ENCODE measurements around the gene CHST14. TPM values are rescaled to one million over a fixed set of nuclear protein-coding genes. Genes with fewer than 3 reads are reported as not detected.
A peak's percentile ranks its signal among the peaks of the same experiment; 100 is the strongest.

The CHST14 gene
- polyA plus RNA-seq, 1 of the 3 experiments (the other 2 are of a cell fraction), result 43.2 TPM

- DNase-seq, result no peak
- CTCF ChIA-PET, result interaction anchor here (0.8 to 1.9 kb wide), 3 partner anchors 12 to 112 kb away, joined by 3 to 5 read pairs (median 3); partner anchors contain the start of gene CHST14
Measured at GRCh38 chr15:40449275-40449674, 21.5 kb upstream of the CHST14 start.

GRCh38 chr15:40450047-40450446, 20.7 kb upstream of the CHST14 start:
- H3K27ac ChIP-seq (ENCODE audit: low read depth in 2 of 2, low read length in 1 of 2), result no peak overlapping the region
- peaks cover 77% of the 10 kb centered on the region for H4K20me1 ChIP-seq (ENCODE audit: insufficient read depth)
- H3K9me3 ChIP-seq, result no peaks in the 10 kb centered on the region
- no peak overlapping the region for H3K9ac ChIP-seq
- peaks cover 91% of the 10 kb centered on the region for H3K79me2 ChIP-seq (ENCODE audit: insufficient read depth)
- CTCF ChIA-PET, result interaction anchor here (0.6 to 2.0 kb wide), 7 partner anchors 7 to 111 kb away, joined by 3 to 6 read pairs (median 4); partner anchors contain the start of gene CHST14
- POLR2A ChIA-PET, result interaction anchor here (0.8 kb wide), 1 partner anchor 9 kb away, joined by 3 read pairs; the partner anchor contains the start of gene BAHD1
- TF ChIP-seq RCOR1 (IDR thresholded peaks at IDR 0.05; ENCODE audit: low read length), result no peak
- no peak for TF ChIP-seq FOXM1 (IDR thresholded peaks at IDR 0.05; ENCODE audit: low read depth)
- no peak for TF ChIP-seq SMC3 (IDR thresholded peaks at IDR 0.05; ENCODE audit: low read depth, low read length)
- no peaks in the 10 kb centered on the region for H3K27me3 ChIP-seq (ENCODE audit: insufficient read depth)
- no peaks in the 10 kb centered on the region for H3K36me3 ChIP-seq (replicated peaks in 1 of 2; ENCODE audit: control insufficient read depth in 1 of 2, insufficient read depth in 2 of 2, low read length in 1 of 2)
- no peak for DNase-seq
- no peak overlapping the region for H3K4me2 ChIP-seq
- no peak overlapping the region for H2AFZ ChIP-seq (ENCODE audit: low read depth)
- H3K4me3 ChIP-seq (ENCODE audit: low read depth in 2 of 2, low read length in 1 of 2), result no peak overlapping the region
- no peaks in the 10 kb centered on the region for H3F3A ChIP-seq (replicated peaks; ENCODE audit: insufficient read depth)
- peaks cover 12 to 15% of the 10 kb centered on the region in 2 experiments; a peak in 3 of 4 replicates for H3K4me1 ChIP-seq (ENCODE audit: control insufficient read depth in 1 of 2, insufficient read depth in 2 of 2, low read depth in 1 of 2, low read length in 1 of 2)
- no peaks in the 10 kb centered on the region for H3K9me2 ChIP-seq
- WGBS (ENCODE audit: low lambda C conversion rate), result 100% methylated on average over 1 of the region's 2 CpGs

More at GRCh38 chr15:40449275-40449674, 21.5 kb upstream of the CHST14 start:
- no peak overlapping the region for H3K4me3 ChIP-seq (ENCODE audit: low read depth in 2 of 2, low read length in 1 of 2)
- no peaks in the 10 kb centered on the region for H3K9me2 ChIP-seq
- H3K9ac ChIP-seq, result no peak overlapping the region
- H3K27me3 ChIP-seq (ENCODE audit: insufficient read depth), result no peaks in the 10 kb centered on the region
- TF ChIP-seq FOSL2 (IDR thresholded peaks at IDR 0.05; ENCODE audit: borderline replicate concordance, low read depth) (peak; percentile 56; the same call in 1 of the 2 replicates), YY1 (IDR thresholded peaks at IDR 0.05; ENCODE audit: low read depth) (no peak), JUND (IDR thresholded peaks at IDR 0.05) (peak; percentile 23; the same call in 1 of the 2 replicates), TEAD4 (IDR thresholded peaks at IDR 0.05; ENCODE audit: borderline replicate concordance, insufficient read depth) (no peak), POLR2AphosphoS5 (IDR thresholded peaks at IDR 0.05; ENCODE audit: low read depth, low read length) (no peak)
- POLR2A ChIA-PET, result no interaction called here
- H4K20me1 ChIP-seq (ENCODE audit: insufficient read depth), result peaks cover 77% of the 10 kb centered on the region
- H3K4me1 ChIP-seq (ENCODE audit: control insufficient read depth in 1 of 2, insufficient read depth in 2 of 2, low read depth in 1 of 2, low read length in 1 of 2), result peaks cover 6 to 10% of the 10 kb centered on the region in 2 experiments; a peak in 2 of 4 replicates
- H3K27ac ChIP-seq (ENCODE audit: low read depth in 2 of 2, low read length in 1 of 2), result no peak overlapping the region; a peak in 1 of 4 replicates
- H3K36me3 ChIP-seq (replicated peaks in 1 of 2; ENCODE audit: control insufficient read depth in 1 of 2, insufficient read depth in 2 of 2, low read length in 1 of 2), result no peaks in the 10 kb centered on the region
- H3K79me2 ChIP-seq (ENCODE audit: insufficient read depth), result peaks cover 91% of the 10 kb centered on the region
- H3F3A ChIP-seq (replicated peaks; ENCODE audit: insufficient read depth), result no peaks in the 10 kb centered on the region
- no peaks in the 10 kb centered on the region for H3K9me3 ChIP-seq
- H3K4me2 ChIP-seq, result no peak overlapping the region
- no peak overlapping the region for H2AFZ ChIP-seq (ENCODE audit: low read depth)

DNA sequence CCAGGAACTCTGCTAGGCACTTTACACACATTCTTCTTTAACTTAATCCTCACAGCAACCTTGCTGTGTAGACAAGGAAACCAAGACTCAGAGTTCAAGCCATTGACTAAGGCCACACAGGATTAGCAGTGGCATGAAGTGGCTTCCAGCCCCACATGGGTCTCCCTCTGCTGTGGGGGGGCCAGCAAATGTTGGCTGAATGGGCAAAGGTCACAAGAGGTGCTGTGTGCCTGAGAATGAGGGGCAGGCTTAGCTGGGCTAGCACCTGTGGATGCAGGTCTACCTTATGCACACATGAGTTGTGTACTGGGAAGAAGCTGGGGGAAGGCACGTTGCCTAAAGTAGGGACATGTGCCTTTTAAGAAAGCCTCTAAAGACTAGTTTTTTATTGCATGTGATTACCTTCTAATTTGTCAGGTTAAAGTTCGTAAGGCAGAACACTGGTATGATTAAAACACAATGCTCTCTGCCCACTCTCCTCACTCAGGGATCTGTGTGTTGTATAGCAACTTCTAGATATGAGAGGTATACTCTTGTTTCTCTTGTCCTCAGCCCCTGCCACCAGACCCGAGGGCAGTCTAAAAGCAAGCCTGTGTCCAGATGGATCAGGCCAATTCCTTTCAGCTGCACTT, 19.1 kb upstream of the CHST14 start:
- no peaks in the 10 kb centered on the region for H3K36me3 ChIP-seq (replicated peaks in 1 of 2; ENCODE audit: control insufficient read depth in 1 of 2, insufficient read depth in 2 of 2, low read length in 1 of 2)
- H3K9ac ChIP-seq, result no peak overlapping the region
- H3K27ac ChIP-seq (ENCODE audit: low read depth in 2 of 2, low read length in 1 of 2), result no peak overlapping the region
- H3F3A ChIP-seq (replicated peaks; ENCODE audit: insufficient read depth), result no peaks in the 10 kb centered on the region
- H3K4me2 ChIP-seq, result no peak overlapping the region
- no peak overlapping the region for H3K4me3 ChIP-seq (ENCODE audit: low read depth in 2 of 2, low read length in 1 of 2)
- no peaks in the 10 kb centered on the region for H3K9me3 ChIP-seq
- peaks cover 76% of the 10 kb centered on the region for H4K20me1 ChIP-seq (ENCODE audit: insufficient read depth)
- no peak overlapping the region for H2AFZ ChIP-seq (ENCODE audit: low read depth)
- H3K4me1 ChIP-seq (ENCODE audit: control insufficient read depth in 1 of 2, insufficient read depth in 2 of 2, low read depth in 1 of 2, low read length in 1 of 2), result peaks cover 20% of the 10 kb centered on the region in 2 experiments; a peak in 3 of 4 replicates
- no peaks in the 10 kb centered on the region for H3K27me3 ChIP-seq (ENCODE audit: insufficient read depth)
- 91% methylated on average over 3 of the region's 3 CpGs for WGBS (ENCODE audit: low lambda C conversion rate)
- CTCF ChIA-PET, result interaction anchor here (0.9 to 2.0 kb wide), 7 partner anchors 9 to 406 kb away, joined by 3 to 6 read pairs (median 4); partner anchors contain the start of genes BAHD1 and CHST14
- peaks cover 89% of the 10 kb centered on the region for H3K79me2 ChIP-seq (ENCODE audit: insufficient read depth)
- no peak for DNase-seq
- POLR2A ChIA-PET, result no interaction called here
- TF ChIP-seq POLR2AphosphoS5 (IDR thresholded peaks at IDR 0.05; ENCODE audit: low read depth, low read length) (no peak), NRF1 (IDR thresholded peaks at IDR 0.05; ENCODE audit: low read depth, low read length) (no peak), RCOR1 (IDR thresholded peaks at IDR 0.05; ENCODE audit: low read length) (no peak)
- TF ChIP-seq, protein P1, sequence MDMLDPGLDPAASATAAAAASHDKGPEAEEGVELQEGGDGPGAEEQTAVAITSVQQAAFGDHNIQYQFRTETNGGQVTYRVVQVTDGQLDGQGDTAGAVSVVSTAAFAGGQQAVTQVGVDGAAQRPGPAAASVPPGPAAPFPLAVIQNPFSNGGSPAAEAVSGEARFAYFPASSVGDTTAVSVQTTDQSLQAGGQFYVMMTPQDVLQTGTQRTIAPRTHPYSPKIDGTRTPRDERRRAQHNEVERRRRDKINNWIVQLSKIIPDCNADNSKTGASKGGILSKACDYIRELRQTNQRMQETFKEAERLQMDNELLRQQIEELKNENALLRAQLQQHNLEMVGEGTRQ (IDR thresholded peaks at IDR 0.05; ENCODE audit: borderline replicate concordance, low read depth, low read length), result no peak
- H3K9me2 ChIP-seq, result no peaks in the 10 kb centered on the region

All from SK-N-SH (cell line).